Heart left ventricle (tissue), 13 donors: Measurements from ENCODE around the gene SEMA6A.

Experiments used
- CTCF ChIP-seq, 12 donors: fragments of 200-600 bp; sonication (generic) in 4 of 12; IDR thresholded peaks; one replicate each; pipeline versions ENCODE4 v1.5.0 to v1.8.0; 2018 to 2022; ENCODE audit warnings: antibody characterized with exemption in 12 of 12, mild to moderate bottlenecking in 5 of 12
- POLR2A ChIP-seq, 2 donors: fragments of 450-650 bp; IDR thresholded peaks; one replicate each; pipeline ENCODE4 v1.6.1; 2017; ENCODE audit warnings: antibody characterized with exemption in 2 of 2, mild to moderate bottlenecking in 2 of 2, moderate library complexity in 2 of 2
- donor health status: ischemic (EF 13 %, LVEDD 7.1; RV severe dilation, severe dysfunction).
- donor health status: DM: no; HTN: yes; CAD: no.
- donor health status: DM: no; HTN: no; CAD: no.
- donor health status: ischemic (EF 25% LVEDD 6.9; RV normal size, moderate dysfunction).
- donor health status: ischemic (EF 25% LVEDD 5.7; RV mildly dilated, moderate dysfunction).
- donor health status: ischemic (EF 35%, LVEDD 5.7; RV mildly dilated, moderate dysfunction).
- donor health status: nonischemic (EF 11% LVEDD 7.7; RV severe dilation, severe dysfunction).
- donor health status: DM: yes; HTN: yes; CAD: no.
- donor health status: PGD.
- donor health status: ischemic (EF 29% LVEDD 5.4; RV normal size, mild dysfunction).
- donor health status: nonischemic (EF 23%, LVEDD 6.1; RV moderate dilation, normal function).

GRCh38 chr5:116524966-116525365 is 49.7 kb downstream of the SEMA6A start:
- no peak for TF ChIP-seq POLR2A (IDR thresholded peaks at IDR 0.05)
- no peak for TF ChIP-seq CTCF (IDR thresholded peaks at IDR 0.05)
